ENCODE measurements around the gene FRAT2. TPM values are rescaled to one million over a fixed set of nuclear protein-coding genes. Genes with fewer than 3 reads are reported as not detected.

The FRAT2 gene
- total RNA-seq, 4 donors from 2014 or later, result 19.5 to 23.2 (median 21.8) TPM

DNA sequence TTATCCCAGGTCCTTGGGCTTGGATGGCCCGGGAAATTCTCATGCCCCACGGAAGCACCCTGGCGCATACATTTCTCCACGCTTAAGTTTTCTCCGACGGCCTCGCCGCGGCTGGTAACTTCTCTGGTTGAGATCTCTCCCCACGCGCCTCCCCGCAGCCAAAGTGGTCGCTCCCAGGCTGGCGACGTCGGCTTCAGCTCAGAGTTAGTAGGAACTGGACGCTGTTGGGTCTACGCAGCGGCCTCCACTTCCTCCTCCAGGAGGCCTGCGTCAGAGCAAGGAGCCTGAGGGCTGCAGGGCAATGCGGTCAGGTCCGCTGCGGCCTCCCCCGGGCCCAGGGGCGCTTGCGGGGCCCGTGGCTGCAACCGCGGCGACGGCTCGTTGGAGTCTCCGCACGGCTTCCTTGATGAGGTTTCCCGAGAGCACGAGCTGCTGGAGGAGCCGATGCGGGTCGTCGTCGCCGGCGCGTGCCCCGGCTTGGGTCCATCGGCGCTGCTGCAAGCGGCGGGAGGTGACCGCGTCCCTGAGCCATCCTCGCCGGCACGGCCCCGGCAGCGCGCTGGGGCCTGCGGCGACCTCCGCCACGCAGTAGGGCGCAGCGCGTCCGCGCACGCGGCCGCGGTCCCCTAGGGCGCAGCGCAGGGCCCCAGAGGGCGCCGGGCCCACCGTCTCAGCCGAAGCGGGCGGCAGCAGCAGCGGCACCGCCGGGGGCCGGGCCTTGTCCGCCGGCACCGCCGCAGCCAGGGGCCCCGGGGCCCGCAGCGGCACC is 744 bp downstream of the FRAT2 start:
- Histone ChIP-seq H3K4me1 (peaks cover 31 to 51% of the 10 kb centered on the region in 2 donors), H3K36me3 (no peaks in the 10 kb centered on the region), H3K27me3 (no peaks in the 10 kb centered on the region), H3K9me3 (no peaks in the 10 kb centered on the region), H3K4me3 (replicated peaks in 1 of 3) (peak overlapping the region; percentile 22 to 84 (median 41)), H3K27ac (peak overlapping the region; percentile 62 to 92 (median 78))
- intact Hi-C loops (cut with DNase I), result loop anchor here (10.0 kb wide), 1 partner anchor 49 kb away; no protein-coding TSS in a partner anchor
- TF ChIP-seq, protein P1, sequence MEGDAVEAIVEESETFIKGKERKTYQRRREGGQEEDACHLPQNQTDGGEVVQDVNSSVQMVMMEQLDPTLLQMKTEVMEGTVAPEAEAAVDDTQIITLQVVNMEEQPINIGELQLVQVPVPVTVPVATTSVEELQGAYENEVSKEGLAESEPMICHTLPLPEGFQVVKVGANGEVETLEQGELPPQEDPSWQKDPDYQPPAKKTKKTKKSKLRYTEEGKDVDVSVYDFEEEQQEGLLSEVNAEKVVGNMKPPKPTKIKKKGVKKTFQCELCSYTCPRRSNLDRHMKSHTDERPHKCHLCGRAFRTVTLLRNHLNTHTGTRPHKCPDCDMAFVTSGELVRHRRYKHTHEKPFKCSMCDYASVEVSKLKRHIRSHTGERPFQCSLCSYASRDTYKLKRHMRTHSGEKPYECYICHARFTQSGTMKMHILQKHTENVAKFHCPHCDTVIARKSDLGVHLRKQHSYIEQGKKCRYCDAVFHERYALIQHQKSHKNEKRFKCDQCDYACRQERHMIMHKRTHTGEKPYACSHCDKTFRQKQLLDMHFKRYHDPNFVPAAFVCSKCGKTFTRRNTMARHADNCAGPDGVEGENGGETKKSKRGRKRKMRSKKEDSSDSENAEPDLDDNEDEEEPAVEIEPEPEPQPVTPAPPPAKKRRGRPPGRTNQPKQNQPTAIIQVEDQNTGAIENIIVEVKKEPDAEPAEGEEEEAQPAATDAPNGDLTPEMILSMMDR (IDR thresholded peaks at IDR 0.05), result no peak
- no peak for TF ChIP-seq POLR2A (IDR thresholded peaks at IDR 0.05)
- DNase-seq, result peak; percentile 36 to 43
- WGBS, 2 donors, result 1 to 3% methylated on average over 13 to 16 of the region's 89 CpGs

DNA sequence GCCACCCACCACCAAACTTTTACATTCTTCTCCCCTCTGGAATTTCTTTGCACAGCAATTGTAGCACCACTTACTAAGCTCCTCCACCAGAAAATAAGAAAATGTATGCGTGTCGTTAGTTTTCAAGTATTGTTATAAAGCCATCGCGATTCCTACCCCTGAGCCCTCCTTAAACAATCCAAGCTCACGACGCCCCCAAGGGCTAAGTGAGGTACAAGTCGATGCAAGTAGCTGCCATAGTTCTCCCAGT is 1.3 kb downstream of the FRAT2 start:
- intact Hi-C loops (cut with DNase I), result loop anchor here (10.0 kb wide), 1 partner anchor 48 kb away; no protein-coding TSS in a partner anchor
- TF ChIP-seq, protein P1 (IDR thresholded peaks at IDR 0.05), result no peak
- no peak for TF ChIP-seq POLR2A (IDR thresholded peaks at IDR 0.05)
- H3K36me3 ChIP-seq, result no peaks in the 10 kb centered on the region
- peaks cover 31 to 51% of the 10 kb centered on the region in 2 donors for H3K4me1 ChIP-seq
- 2 to 3% methylated on average over 7 of the region's 7 CpGs for WGBS, 2 donors
- H3K9me3 ChIP-seq, result no peaks in the 10 kb centered on the region
- H3K27me3 ChIP-seq, result no peaks in the 10 kb centered on the region
- peak; percentile 33 for DNase-seq
- peak overlapping the region; percentile 22 to 84 (median 41) for H3K4me3 ChIP-seq (replicated peaks in 1 of 3)
- H3K27ac ChIP-seq, result peak overlapping the region; percentile 62 to 78 (median 75)

DNA sequence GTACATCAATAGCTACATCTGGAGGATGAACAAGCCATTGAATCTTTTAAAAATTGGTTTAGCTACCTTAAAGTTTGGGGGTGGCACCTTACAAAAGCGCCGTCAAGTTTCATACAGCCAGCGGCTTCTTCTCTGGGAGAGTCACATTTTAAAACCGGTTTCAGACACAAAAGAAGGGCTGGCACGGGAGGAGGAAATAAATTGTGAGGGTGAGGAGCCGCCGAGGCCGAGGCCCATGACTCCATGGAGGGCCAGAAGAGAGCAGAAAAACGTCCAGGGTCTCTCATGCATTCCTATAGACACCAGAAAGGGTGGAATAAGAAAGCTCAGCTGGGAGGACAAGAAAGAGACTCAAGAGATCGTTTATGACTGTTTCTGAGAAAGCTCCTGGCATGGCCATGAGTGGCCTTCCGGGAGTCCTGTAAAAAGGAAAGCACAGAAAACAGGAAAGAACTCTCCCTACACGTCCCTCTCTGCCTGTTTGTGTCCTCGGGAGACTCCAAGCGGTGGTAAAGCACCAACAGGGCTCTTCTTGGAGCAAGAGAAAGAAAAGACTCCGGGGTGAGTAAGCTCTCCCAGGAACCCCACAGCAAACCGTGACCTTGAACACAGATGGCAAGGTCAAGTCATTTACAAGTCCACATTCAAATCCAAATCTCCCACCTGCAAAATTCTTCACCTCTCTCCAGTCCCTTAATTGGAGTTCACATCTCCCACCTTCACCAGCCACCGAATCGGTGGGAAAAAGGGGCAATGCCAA is 1.8 kb downstream of the FRAT2 start:
- DNase-seq, result peak; percentile 59 to 63
- Histone ChIP-seq H3K27ac (peak overlapping the region; percentile 62 to 78 (median 75)), H3K4me1 (peaks cover 31 to 52% of the 10 kb centered on the region in 2 donors), H3K4me3 (replicated peaks in 1 of 3) (peak overlapping the region; percentile 22 to 84 (median 41)), H3K27me3 (no peaks in the 10 kb centered on the region), H3K9me3 (no peaks in the 10 kb centered on the region), H3K36me3 (no peaks in the 10 kb centered on the region)
- intact Hi-C loops (cut with DNase I), result loop anchor here (10.0 kb wide), 1 partner anchor 48 kb away; no protein-coding TSS in a partner anchor
- WGBS, 2 donors, result 8 to 11% methylated on average over 18 of the region's 18 CpGs
- TF ChIP-seq POLR2A (IDR thresholded peaks at IDR 0.05), result peak in 1 of 2 donors; percentile 23
- TF ChIP-seq, protein P1 (IDR thresholded peaks at IDR 0.05), result peak in 2 of 6 experiments; percentile 23 to 31

DNA sequence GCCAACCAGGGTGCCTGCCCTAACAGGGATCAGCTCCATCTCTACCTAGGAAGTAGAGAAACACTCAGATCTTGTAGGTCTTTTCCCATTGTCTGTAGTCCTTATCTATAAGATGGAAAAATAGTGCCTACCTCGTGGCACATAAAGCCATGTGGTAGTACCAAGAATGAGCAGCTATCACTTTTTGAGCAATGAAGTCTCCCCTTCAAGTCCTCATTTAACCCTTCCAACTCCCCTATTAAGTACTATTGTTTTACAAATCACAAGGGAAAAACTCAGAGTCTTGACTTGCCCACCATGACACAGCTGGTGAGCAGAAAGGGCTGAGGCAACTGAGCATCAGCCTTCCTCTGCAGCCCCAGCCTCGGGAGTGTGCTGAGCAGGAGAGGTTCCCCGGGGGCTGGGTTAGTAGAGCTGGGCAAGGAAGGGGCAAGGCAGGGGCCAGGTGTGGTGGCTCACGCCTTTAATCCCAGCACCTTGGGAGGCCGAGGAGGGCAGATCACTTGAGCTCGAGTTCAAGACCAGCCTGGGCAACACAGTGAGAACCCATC is 3.3 kb downstream of the FRAT2 start:
- no peaks in the 10 kb centered on the region for H3K36me3 ChIP-seq
- no peak for TF ChIP-seq POLR2A (IDR thresholded peaks at IDR 0.05)
- peaks cover 24 to 41% of the 10 kb centered on the region in 2 donors for H3K4me1 ChIP-seq
- H3K27ac ChIP-seq, result no peak overlapping the region
- 76 to 77% methylated on average over 6 of the region's 6 CpGs for WGBS, 2 donors
- no peaks in the 10 kb centered on the region for H3K27me3 ChIP-seq
- intact Hi-C loops (cut with DNase I), result loop anchor here (10.0 kb wide), 1 partner anchor 46 kb away; no protein-coding TSS in a partner anchor
- H3K9me3 ChIP-seq, result no peaks in the 10 kb centered on the region
- no peak for DNase-seq
- H3K4me3 ChIP-seq (replicated peaks in 1 of 3), result no peak overlapping the region

DNA sequence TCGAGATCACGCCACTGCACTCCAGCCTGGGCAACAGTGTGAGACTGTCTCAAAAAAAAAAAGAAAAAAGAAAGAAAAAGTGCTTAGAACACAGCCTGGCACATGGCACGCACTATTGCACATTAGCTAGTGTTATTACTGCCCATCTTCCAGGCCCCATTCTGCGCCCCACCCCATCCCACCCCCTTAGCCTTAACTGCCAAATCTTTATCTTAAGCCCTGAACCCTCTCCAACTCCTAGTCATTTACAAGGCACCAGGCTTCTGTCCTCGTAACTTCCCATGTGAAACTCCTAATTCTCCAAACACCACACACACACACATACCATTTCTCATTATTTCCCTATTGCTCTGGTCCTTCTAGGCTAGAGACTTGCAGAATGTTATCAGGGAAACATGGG is 4.8 kb downstream of the FRAT2 start:
- peaks cover 20 to 31% of the 10 kb centered on the region in 2 donors for H3K4me1 ChIP-seq
- no peak overlapping the region for H3K27ac ChIP-seq
- H3K9me3 ChIP-seq, result no peaks in the 10 kb centered on the region
- 88 to 93% methylated on average over 5 of the region's 5 CpGs for WGBS, 2 donors
- DNase-seq, result no peak
- no peak for TF ChIP-seq POLR2A (IDR thresholded peaks at IDR 0.05)
- TF ChIP-seq, protein P1 (IDR thresholded peaks at IDR 0.05), result no peak
- no peaks in the 10 kb centered on the region for H3K36me3 ChIP-seq
- no peaks in the 10 kb centered on the region for H3K27me3 ChIP-seq
- no peak overlapping the region for H3K4me3 ChIP-seq (replicated peaks in 1 of 3)
- intact Hi-C loops (cut with DNase I), result loop anchor here (10.0 kb wide), 1 partner anchor 45 kb away; no protein-coding TSS in a partner anchor

Measured in thyroid gland (tissue), 4 donors.